Rectal smooth muscle tissue (tissue), 1 donor: ENCODE results near the gene NTSR2.
A peak's percentile ranks its signal among the peaks of the same experiment; 100 is the strongest.

Source experiments
- H3K27ac ChIP-seq: one replicate; pipeline ENCODE4 v1.7.0; 2013; ENCODE audit warnings: low read depth, low read length, inconsistent platforms
- H3K27me3 ChIP-seq: one replicate; pipeline ENCODE4 v1.7.0; 2013; ENCODE audit warnings: low read length; ENCODE audit not compliant: control insufficient read depth, insufficient read depth
- H3K36me3 ChIP-seq: one replicate; pipeline ENCODE4 v1.7.0; 2013; ENCODE audit warnings: low read length; ENCODE audit not compliant: control insufficient read depth, insufficient read depth
- H3K4me1 ChIP-seq: one replicate; pipeline ENCODE4 v1.7.0; 2013; ENCODE audit warnings: low read length; ENCODE audit not compliant: control insufficient read depth, insufficient read depth
- H3K4me3 ChIP-seq: one replicate; pipeline ENCODE4 v1.7.0; 2013; ENCODE audit warnings: low read length
- H3K9ac ChIP-seq: one replicate; pipeline ENCODE4 v1.7.0; 2013; ENCODE audit warnings: low read length

Gene NTSR2

GRCh38 chr2:11697103-11697871, 27.3 kb upstream of the NTSR2 start:
- H3K27me3 ChIP-seq: no peaks in the 10 kb centered on the region
- peaks cover 9% of the 10 kb centered on the region for H3K4me1 ChIP-seq
- no peak overlapping the region for H3K9ac ChIP-seq
- no peak overlapping the region for H3K4me3 ChIP-seq
- H3K36me3 ChIP-seq: no peaks in the 10 kb centered on the region
- H3K27ac ChIP-seq: peak overlapping the region; percentile 49

GRCh38 chr2:11696736-11697102, 26.7 kb upstream of the NTSR2 start:
- H3K27me3 ChIP-seq: no peaks in the 10 kb centered on the region
- peaks cover 9% of the 10 kb centered on the region for H3K4me1 ChIP-seq
- no peaks in the 10 kb centered on the region for H3K36me3 ChIP-seq
- no peak overlapping the region for H3K9ac ChIP-seq
- no peak overlapping the region for H3K27ac ChIP-seq
- no peak overlapping the region for H3K4me3 ChIP-seq

- H3K9ac ChIP-seq: no peak overlapping the region
- no peak overlapping the region for H3K4me3 ChIP-seq
- no peaks in the 10 kb centered on the region for H3K36me3 ChIP-seq
- H3K27ac ChIP-seq: no peak overlapping the region
- H3K4me1 ChIP-seq: peaks cover 9% of the 10 kb centered on the region
- H3K27me3 ChIP-seq: no peaks in the 10 kb centered on the region
Observed at GRCh38 chr2:11695576-11695975, 25.6 kb upstream of the NTSR2 start.

- Histone ChIP-seq H3K36me3 (no peaks in the 10 kb centered on the region), H3K27me3 (no peaks in the 10 kb centered on the region), H3K27ac (no peak overlapping the region), H3K4me3 (no peak overlapping the region), H3K4me1 (peaks cover 15% of the 10 kb centered on the region), H3K9ac (no peak overlapping the region)
Observed at GRCh38 chr2:11692966-11693521, 23.0 kb upstream of the NTSR2 start.

- peaks cover 6% of the 10 kb centered on the region for H3K4me1 ChIP-seq
- H3K36me3 ChIP-seq: no peaks in the 10 kb centered on the region
- no peak overlapping the region for H3K27ac ChIP-seq
- no peak overlapping the region for H3K4me3 ChIP-seq
- H3K9ac ChIP-seq: no peak overlapping the region
- H3K27me3 ChIP-seq: no peaks in the 10 kb centered on the region
Observed at GRCh38 chr2:11691076-11691660, 21.2 kb upstream of the NTSR2 start.

- no peak overlapping the region for H3K9ac ChIP-seq
- H3K27me3 ChIP-seq: peaks cover 2% of the 10 kb centered on the region
- H3K4me1 ChIP-seq: peaks cover 6% of the 10 kb centered on the region
- H3K36me3 ChIP-seq: no peaks in the 10 kb centered on the region
- no peak overlapping the region for H3K27ac ChIP-seq
- H3K4me3 ChIP-seq: peak overlapping the region; percentile 1
Observed at GRCh38 chr2:11688222-11689069, 18.5 kb upstream of the NTSR2 start.

- peaks cover 6% of the 10 kb centered on the region for H3K4me1 ChIP-seq
- H3K4me3 ChIP-seq: no peak overlapping the region
- H3K27ac ChIP-seq: no peak overlapping the region
- H3K27me3 ChIP-seq: peaks cover 5% of the 10 kb centered on the region
- no peak overlapping the region for H3K9ac ChIP-seq
- H3K36me3 ChIP-seq: no peaks in the 10 kb centered on the region
Observed at GRCh38 chr2:11687736-11688135, 17.7 kb upstream of the NTSR2 start.

GRCh38 chr2:11685906-11686470, 16.0 kb upstream of the NTSR2 start:
- no peaks in the 10 kb centered on the region for H3K36me3 ChIP-seq
- H3K9ac ChIP-seq: no peak overlapping the region

GRCh38 chr2:11684894-11685460, 15.0 kb upstream of the NTSR2 start:
- Histone ChIP-seq H3K4me1 (peaks cover 6% of the 10 kb centered on the region), H3K27ac (no peak overlapping the region), H3K27me3 (peaks cover 5% of the 10 kb centered on the region)

More at GRCh38 chr2:11685906-11686470, 16.0 kb upstream of the NTSR2 start:
- H3K4me1 ChIP-seq: peaks cover 6% of the 10 kb centered on the region
- H3K27me3 ChIP-seq: peaks cover 5% of the 10 kb centered on the region
- no peak overlapping the region for H3K27ac ChIP-seq
- H3K4me3 ChIP-seq: no peak overlapping the region

GRCh38 chr2:11683966-11684365, 14.0 kb upstream of the NTSR2 start:
- no peak overlapping the region for H3K9ac ChIP-seq

More at GRCh38 chr2:11684894-11685460, 15.0 kb upstream of the NTSR2 start:
- Histone ChIP-seq H3K36me3 (no peaks in the 10 kb centered on the region), H3K4me3 (no peak overlapping the region), H3K9ac (no peak overlapping the region)

GRCh38 chr2:11683476-11683875, 13.5 kb upstream of the NTSR2 start:
- Histone ChIP-seq H3K4me3 (no peak overlapping the region), H3K36me3 (no peaks in the 10 kb centered on the region), H3K27ac (no peak overlapping the region), H3K4me1 (no peaks in the 10 kb centered on the region), H3K27me3 (peaks cover 5% of the 10 kb centered on the region), H3K9ac (no peak overlapping the region)

More at GRCh38 chr2:11683966-11684365, 14.0 kb upstream of the NTSR2 start:
- Histone ChIP-seq H3K36me3 (no peaks in the 10 kb centered on the region), H3K4me1 (peaks cover 5% of the 10 kb centered on the region), H3K27ac (no peak overlapping the region), H3K4me3 (no peak overlapping the region), H3K27me3 (peaks cover 5% of the 10 kb centered on the region)

GRCh38 chr2:11682590-11682915, 12.6 kb upstream of the NTSR2 start:
- peaks cover 5% of the 10 kb centered on the region for H3K27me3 ChIP-seq
- H3K4me3 ChIP-seq: no peak overlapping the region
- no peak overlapping the region for H3K27ac ChIP-seq
- H3K36me3 ChIP-seq: no peaks in the 10 kb centered on the region
- H3K4me1 ChIP-seq: no peaks in the 10 kb centered on the region
- H3K9ac ChIP-seq: no peak overlapping the region
